K562 (cell line): ENCODE measurements around the gene TCIRG1. TPM values are rescaled to one million over a fixed set of nuclear protein-coding genes. Genes with fewer than 3 reads are reported as not detected.

ENCODE experiments used
- DPF2 ChIP-seq: fragments of 450-650 bp; IDR thresholded peaks from 2 replicates; pipeline ENCODE4 v1.6.1; 2016
- ESRRB ChIP-seq: fragments of 250-450 bp; sonication (Bioruptor Pico); IDR thresholded peaks from 2 replicates; pipeline ENCODE4 v1.5.0; 2020; ENCODE audit warnings: mild to moderate bottlenecking, moderate library complexity, borderline replicate concordance
- NR2C1 ChIP-seq, 2 experiments: fragments of 450-650 bp; IDR thresholded peaks; 2 replicates each; pipeline ENCODE4 v1.6.1; 2017; ENCODE audit warnings: mild to moderate bottlenecking in 2 of 2, antibody characterized with exemption in 1 of 2, inconsistent platforms in 1 of 2, missing compliant biosample characterization in 1 of 2, missing genetic modification characterization in 1 of 2
- OTX1 ChIP-seq: fragments of 450-650 bp; formaldehyde crosslinking; IDR thresholded peaks from 2 replicates; pipeline ENCODE4 v1.4.0; 2022; ENCODE audit warnings: mild to moderate bottlenecking
- POLR2B ChIP-seq: fragments of 450-650 bp; IDR thresholded peaks from 2 replicates; pipeline ENCODE4 v1.6.1; 2018; ENCODE audit warnings: low read depth; ENCODE audit not compliant: partially characterized antibody
- SIX5 ChIP-seq, 2 experiments: IDR thresholded peaks; 2 replicates each; pipeline ENCODE4 v1.6.1; 2011; ENCODE audit warnings: low read length in 2 of 2, borderline replicate concordance in 1 of 2, low read depth in 1 of 2, mild to moderate bottlenecking in 1 of 2, moderate library complexity in 1 of 2; ENCODE audit not compliant: insufficient read depth in 1 of 2
- SPI1 ChIP-seq: IDR thresholded peaks from 2 replicates; pipeline ENCODE4 v1.6.1; 2011; ENCODE audit warnings: low read depth, low read length, control low read depth, borderline replicate concordance
- TRIM24 ChIP-seq, 2 experiments: fragments of 450-650 bp; IDR thresholded peaks; 2 replicates each; pipeline ENCODE4 v1.6.1; 2016
- YBX1 ChIP-seq: fragments of 450-650 bp; IDR thresholded peaks from 2 replicates; pipeline ENCODE4 v1.7.1; 2016; ENCODE audit warnings: mild to moderate bottlenecking
- ZFP30 ChIP-seq: fragments of 250-450 bp; sonication (Bioruptor Pico); IDR thresholded peaks from 2 replicates; pipeline ENCODE4 v1.8.0; 2022; ENCODE audit warnings: moderate library complexity, mild to moderate bottlenecking, inconsistent platforms, borderline replicate concordance
- ZFP36 ChIP-seq: fragments of 150-350 bp; IDR thresholded peaks from 2 replicates; pipeline ENCODE4 v1.6.1; 2018; ENCODE audit warnings: low read length, low read depth; ENCODE audit not compliant: partially characterized antibody
- ZNF140 ChIP-seq: fragments of 250-450 bp; sonication (Bioruptor Pico); IDR thresholded peaks from 2 replicates; pipeline ENCODE4 v1.8.0; 2021; ENCODE audit warnings: moderate library complexity, mild to moderate bottlenecking, inconsistent platforms
- ZNF408 ChIP-seq: fragments of 250-450 bp; sonication (Bioruptor Pico); IDR thresholded peaks from 2 replicates; pipeline ENCODE4 v1.4.0; 2020; ENCODE audit warnings: low read depth, mild to moderate bottlenecking, moderate library complexity
- ZNF583 ChIP-seq: fragments of 250-450 bp; sonication (Bioruptor Pico); IDR thresholded peaks from 2 replicates; pipeline ENCODE4 v1.4.0; 2020
- polyA plus RNA-seq, 8 experiments: library from polyadenylated mRNA; depleted of rRNA in 4 of 8; stranded (reverse) in 5 of 8; unstranded in 3 of 8; fragments of >200 nt; fragmentation: Nextera tagmentation in 2 of 8; fragmentation: Illumina TruSeq in 1 of 8; extraction: Ambion mirVana in 2 of 8; extraction: Trizol in 1 of 8; gene quantifications; 2 replicates each; pipeline versions ENCODE4 v1.2.1 to v1.2.3, GENCODE V29; 2011 to 2014; ENCODE audit warnings: inconsistent platforms in 1 of 8, missing spikeins in 1 of 8
- total RNA-seq, 7 experiments: library from RNA; depleted of rRNA in 6 of 7; stranded (reverse); fragments of >200 nt in 6 of 7; fragmentation: Illumina TruSeq in 2 of 7; extraction: Trizol in 2 of 7; gene quantifications; 2 replicates each; pipeline versions ENCODE4 v1.2.1 to v1.2.3, GENCODE V29; 2011 to 2021; ENCODE audit warnings: low replicate concordance in 1 of 7
- TF ChIP-seq, protein P1 (sequence below), 2 experiments: fragments of 450-650 bp; IDR thresholded peaks; 2 replicates each; pipeline ENCODE4 v1.6.1; 2016; ENCODE audit warnings: mild to moderate bottlenecking in 2 of 2, borderline replicate concordance in 1 of 2, low read depth in 1 of 2, moderate library complexity in 1 of 2
- TF ChIP-seq, protein P2 (sequence below): sonication (generic); formaldehyde crosslinking; IDR thresholded peaks from 2 replicates; pipeline ENCODE4 v1.5.0; 2020; ENCODE audit warnings: missing genetic modification reagents
- TF ChIP-seq, protein P3 (sequence below), 2 experiments: fragments of 250-450 bp in 1 of 2; fragments of 450-650 bp in 1 of 2; sonication (Bioruptor Pico) in 1 of 2; IDR thresholded peaks; 2 replicates each; pipeline versions ENCODE4 v1.6.1 to v1.8.0; 2016 to 2021; ENCODE audit warnings: mild to moderate bottlenecking in 2 of 2, moderate library complexity in 2 of 2, missing compliant biosample characterization in 1 of 2, missing genetic modification characterization in 1 of 2

The TCIRG1 gene
- total and polyA plus RNA-seq, 9 of the 15 experiments (the other 6 are each of a cell fraction or from before 2014, with no cell fraction given) = 0.49 to 143 (median 24.4) TPM

DNA sequence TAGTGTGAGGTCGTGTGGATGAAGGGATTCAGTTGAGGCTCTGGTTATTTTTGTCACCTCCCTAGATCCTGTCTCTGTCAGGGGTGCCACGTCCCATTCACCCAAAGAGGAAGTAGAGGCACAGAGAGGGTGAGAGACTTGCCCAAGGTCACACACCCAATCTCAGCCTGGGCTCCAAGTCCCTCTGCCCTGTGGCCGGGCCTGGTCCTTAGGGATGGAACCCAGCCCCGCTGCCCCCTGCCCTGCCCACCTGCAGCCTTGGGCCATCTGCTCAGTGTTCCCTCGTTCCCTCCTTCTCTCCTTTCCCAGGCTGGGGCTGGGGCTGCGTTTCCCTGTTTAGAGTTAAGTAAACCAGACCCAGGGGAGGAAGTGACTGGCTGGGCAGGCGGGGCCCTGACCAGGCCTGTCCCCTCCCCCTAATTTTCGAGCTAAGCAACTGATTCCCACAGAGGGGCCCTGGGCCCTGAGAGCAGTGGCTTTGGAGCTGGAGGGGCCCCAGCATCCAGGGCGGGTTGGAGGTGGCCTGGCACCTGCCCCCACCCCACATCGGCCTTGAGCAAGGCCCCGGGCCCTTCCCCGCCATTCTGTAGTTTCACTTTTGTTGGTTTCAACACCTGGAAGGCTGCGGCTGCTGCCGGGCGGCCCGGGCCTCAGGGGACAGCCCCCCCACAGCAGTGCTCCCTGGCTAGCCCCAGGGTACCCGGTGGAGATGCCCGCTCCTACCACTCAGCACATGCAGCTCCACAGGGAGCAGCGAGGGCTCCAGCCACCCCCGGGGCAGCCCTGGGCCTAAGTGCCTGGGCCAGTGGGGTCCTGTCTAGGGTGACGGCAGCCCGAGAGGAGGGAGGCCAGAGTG, 1.5 kb downstream of the TCIRG1 start (continued):
- TF ChIP-seq, protein P1, sequence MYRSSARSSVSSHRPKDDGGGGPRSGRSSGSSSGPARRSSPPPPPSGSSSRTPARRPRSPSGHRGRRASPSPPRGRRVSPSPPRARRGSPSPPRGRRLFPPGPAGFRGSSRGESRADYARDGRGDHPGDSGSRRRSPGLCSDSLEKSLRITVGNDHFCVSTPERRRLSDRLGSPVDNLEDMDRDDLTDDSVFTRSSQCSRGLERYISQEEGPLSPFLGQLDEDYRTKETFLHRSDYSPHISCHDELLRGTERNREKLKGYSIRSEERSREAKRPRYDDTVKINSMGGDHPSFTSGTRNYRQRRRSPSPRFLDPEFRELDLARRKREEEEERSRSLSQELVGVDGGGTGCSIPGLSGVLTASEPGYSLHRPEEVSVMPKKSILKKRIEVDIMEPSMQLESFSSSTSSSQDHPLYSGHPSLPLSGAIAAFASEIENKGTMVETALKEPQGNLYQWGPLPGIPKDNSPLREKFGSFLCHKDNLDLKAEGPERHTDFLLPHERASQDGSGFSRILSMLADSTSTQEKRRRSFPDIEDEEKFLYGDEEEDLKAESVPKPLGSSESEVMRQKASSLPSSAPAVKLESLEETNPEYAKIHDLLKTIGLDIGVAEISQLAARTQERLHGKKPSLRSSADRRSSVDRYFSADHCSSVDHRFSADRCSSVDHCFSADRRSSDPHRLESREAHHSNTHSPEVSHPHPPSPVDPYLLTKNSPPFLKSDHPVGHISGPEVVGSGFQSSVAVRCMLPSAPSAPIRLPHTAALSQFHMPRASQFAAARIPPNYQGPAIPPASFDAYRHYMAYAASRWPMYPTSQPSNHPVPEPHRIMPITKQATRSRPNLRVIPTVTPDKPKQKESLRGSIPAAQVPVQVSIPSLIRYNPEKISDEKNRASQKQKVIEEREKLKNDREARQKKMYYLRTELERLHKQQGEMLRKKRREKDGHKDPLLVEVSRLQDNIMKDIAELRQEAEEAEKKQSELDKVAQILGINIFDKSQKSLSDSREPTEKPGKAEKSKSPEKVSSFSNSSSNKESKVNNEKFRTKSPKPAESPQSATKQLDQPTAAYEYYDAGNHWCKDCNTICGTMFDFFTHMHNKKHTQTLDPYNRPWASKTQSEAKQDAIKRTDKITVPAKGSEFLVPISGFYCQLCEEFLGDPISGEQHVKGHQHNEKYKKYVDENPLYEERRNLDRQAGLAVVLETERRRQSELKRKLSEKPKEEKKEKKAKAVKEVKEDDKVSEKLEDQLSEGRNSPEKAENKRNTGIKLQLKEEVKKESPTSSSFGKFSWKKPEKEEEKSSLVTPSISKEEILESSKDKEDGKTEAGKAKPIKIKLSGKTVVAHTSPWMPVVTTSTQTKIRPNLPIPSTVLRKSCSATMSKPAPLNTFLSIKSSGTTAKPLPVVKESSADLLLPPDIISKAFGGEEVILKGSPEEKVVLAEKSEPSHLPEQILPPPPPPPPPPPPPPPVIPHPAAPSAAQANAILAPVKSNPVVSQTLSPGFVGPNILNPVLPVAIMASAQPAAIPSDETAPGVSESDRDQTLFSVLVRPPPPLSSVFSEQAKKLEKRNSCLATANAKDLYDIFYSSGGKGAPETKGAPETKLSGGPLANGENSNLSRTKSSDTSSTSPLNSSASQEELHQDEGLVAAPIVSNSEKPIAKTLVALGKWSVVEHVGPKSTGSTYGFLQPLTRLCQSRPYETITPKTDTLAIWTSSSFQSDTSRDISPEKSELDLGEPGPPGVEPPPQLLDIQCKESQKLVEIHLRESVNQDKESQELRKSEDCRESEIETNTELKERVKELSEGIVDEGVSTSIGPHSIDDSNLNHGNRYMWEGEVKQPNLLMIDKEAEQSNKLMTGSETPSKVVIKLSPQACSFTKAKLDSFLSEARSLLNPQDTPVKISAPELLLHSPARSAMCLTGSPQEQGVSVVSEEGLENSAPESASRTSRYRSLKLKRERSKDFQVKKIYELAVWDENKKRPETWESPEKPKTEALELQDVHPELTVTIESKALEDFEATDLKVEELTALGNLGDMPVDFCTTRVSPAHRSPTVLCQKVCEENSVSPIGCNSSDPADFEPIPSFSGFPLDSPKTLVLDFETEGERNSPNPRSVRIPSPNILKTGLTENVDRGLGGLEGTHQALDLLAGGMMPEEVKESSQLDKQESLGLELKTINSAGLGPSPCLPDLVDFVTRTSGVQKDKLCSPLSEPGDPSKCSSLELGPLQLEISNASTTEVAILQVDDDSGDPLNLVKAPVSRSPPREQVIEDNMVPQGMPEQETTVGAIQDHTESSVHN (IDR thresholded peaks at IDR 0.05; ENCODE audit: borderline replicate concordance in 1 of 2, low read depth in 1 of 2) = no peak
- TF ChIP-seq POLR2B (no peak), ZFP30 (CRISPR knock-in tag) (no peak), OTX1 (0 out of 2 replicates have a peak, but pooled peaks have one; percentile 36), ZNF140 (CRISPR knock-in tag) (no peak), ESRRB (CRISPR knock-in tag) (no peak), DPF2 (0 out of 2 replicates have a peak, but pooled peaks have one; percentile 26), SPI1 (peak; percentile 96), YBX1 (no peak), ZFP36 (peak; percentile 87), ZNF583 (CRISPR knock-in tag) (0 out of 2 replicates have a peak, but pooled peaks have one; percentile 15), SIX5 (IDR thresholded peaks at IDR 0.05; ENCODE audit: borderline replicate concordance in 1 of 2, insufficient read depth in 1 of 2, low read depth in 1 of 2, low read length in 2 of 2) (no peak), TRIM24 (IDR thresholded peaks at IDR 0.05) (0 out of 4 replicates have a peak, but pooled peaks of 1 of the 2 experiments have one; percentile 16), ZNF408 (CRISPR knock-in tag) (no peak), NR2C1 (IDR thresholded peaks at IDR 0.05) (no peak), NR2C1 (tag; IDR thresholded peaks at IDR 0.05) (no peak)
- TF ChIP-seq, protein P2, sequence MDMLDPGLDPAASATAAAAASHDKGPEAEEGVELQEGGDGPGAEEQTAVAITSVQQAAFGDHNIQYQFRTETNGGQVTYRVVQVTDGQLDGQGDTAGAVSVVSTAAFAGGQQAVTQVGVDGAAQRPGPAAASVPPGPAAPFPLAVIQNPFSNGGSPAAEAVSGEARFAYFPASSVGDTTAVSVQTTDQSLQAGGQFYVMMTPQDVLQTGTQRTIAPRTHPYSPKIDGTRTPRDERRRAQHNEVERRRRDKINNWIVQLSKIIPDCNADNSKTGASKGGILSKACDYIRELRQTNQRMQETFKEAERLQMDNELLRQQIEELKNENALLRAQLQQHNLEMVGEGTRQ (CRISPR knock-in tag) = no peak
- TF ChIP-seq, protein P3, sequence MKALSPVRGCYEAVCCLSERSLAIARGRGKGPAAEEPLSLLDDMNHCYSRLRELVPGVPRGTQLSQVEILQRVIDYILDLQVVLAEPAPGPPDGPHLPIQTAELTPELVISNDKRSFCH (CRISPR knock-in tag; IDR thresholded peaks at IDR 0.05) = no peak
- TF ChIP-seq, protein P3 (tag; IDR thresholded peaks at IDR 0.05) = peak; percentile 34; the same call in 1 of the 2 replicates
